Liver (tissue), 9 donors: ENCODE measurements around the gene BIN1. TPM values are rescaled to one million over a fixed set of nuclear protein-coding genes. Genes with fewer than 3 reads are reported as not detected.

Experiments used
- DNase-seq: peaks from one replicate; pipeline ENCODE4 v3.0.0-alpha.2; 2017; ENCODE audit warnings: low spot score
- H3K27ac ChIP-seq, 2 donors: one replicate each; pipeline ENCODE4 v1.7.0; 2013; ENCODE audit warnings: inconsistent platforms in 2 of 2, low read length in 2 of 2, control low read depth in 1 of 2, low read depth in 1 of 2, mild to moderate bottlenecking in 1 of 2
- H3K27me3 ChIP-seq, 4 donors: one replicate each; pipeline versions ENCODE4 v1.6.1 to v1.7.0; 2013; ENCODE audit warnings: low read length in 3 of 4, inconsistent platforms in 1 of 4, mild to moderate bottlenecking in 1 of 4, moderate library complexity in 1 of 4; ENCODE audit not compliant: control insufficient read depth in 4 of 4, insufficient read depth in 4 of 4
- H3K36me3 ChIP-seq, 4 donors: one replicate each; pipeline versions ENCODE4 v1.6.1 to v1.7.0; 2013; ENCODE audit warnings: low read length in 3 of 4, mild to moderate bottlenecking in 3 of 4, low read depth in 1 of 4, moderate library complexity in 1 of 4; ENCODE audit not compliant: control insufficient read depth in 4 of 4, insufficient read depth in 3 of 4
- H3K4me1 ChIP-seq, 4 donors: one replicate each; pipeline versions ENCODE4 v1.6.1 to v1.7.0; 2013; ENCODE audit warnings: low read length in 3 of 4, mild to moderate bottlenecking in 3 of 4, moderate library complexity in 1 of 4; ENCODE audit not compliant: control insufficient read depth in 4 of 4, insufficient read depth in 4 of 4
- H3K4me3 ChIP-seq, 3 donors: one replicate each; pipeline versions ENCODE4 v1.6.1 to v1.7.0; 2013; ENCODE audit warnings: low read length in 3 of 3, control low read depth in 1 of 3, low read depth in 1 of 3, mild to moderate bottlenecking in 1 of 3
- H3K9ac ChIP-seq, 2 donors: one replicate each; pipeline ENCODE4 v1.7.0; 2013; ENCODE audit warnings: low read length in 2 of 2, mild to moderate bottlenecking in 2 of 2, moderate library complexity in 2 of 2, control low read depth in 1 of 2, low read depth in 1 of 2
- H3K9me3 ChIP-seq, 4 donors: one replicate each; pipeline versions ENCODE4 v1.6.1 to v1.7.0; 2013; ENCODE audit warnings: low read length in 3 of 4; ENCODE audit not compliant: control insufficient read depth in 4 of 4
- EGR1 ChIP-seq, 2 donors: IDR thresholded peaks; 2 replicates each; pipeline ENCODE4 v1.6.1; 2016 to 2018; ENCODE audit warnings: antibody characterized with exemption in 2 of 2, low read depth in 2 of 2
- FOXA1 ChIP-seq: IDR thresholded peaks from 2 replicates; pipeline ENCODE4 v1.6.1; 2016; ENCODE audit warnings: antibody characterized with exemption
- FOXA2 ChIP-seq: IDR thresholded peaks from 2 replicates; pipeline ENCODE4 v1.6.1; 2016; ENCODE audit warnings: antibody characterized with exemption
- GABPA ChIP-seq, 2 donors: IDR thresholded peaks in 1 of 2; conservative IDR thresholded peaks in 1 of 2; 2 replicates each; pipeline ENCODE4 v1.6.1; 2016; ENCODE audit warnings: antibody characterized with exemption in 2 of 2, mild to moderate bottlenecking in 1 of 2, moderate library complexity in 1 of 2
- HNF4A ChIP-seq, 2 donors: conservative IDR thresholded peaks; 2 replicates each; pipeline ENCODE4 v1.6.1; 2016; ENCODE audit warnings: antibody characterized with exemption in 2 of 2, mild to moderate bottlenecking in 2 of 2
- HNF4G ChIP-seq: IDR thresholded peaks from 2 replicates; pipeline ENCODE4 v1.6.1; 2016; ENCODE audit warnings: antibody characterized with exemption
- JUND ChIP-seq, 2 donors: IDR thresholded peaks; 2 replicates each; pipeline ENCODE4 v1.6.1; 2016; ENCODE audit warnings: antibody characterized with exemption in 2 of 2
- NR2F2 ChIP-seq: IDR thresholded peaks from 2 replicates; pipeline ENCODE4 v1.6.1; 2016; ENCODE audit warnings: antibody characterized with exemption
- RAD21 ChIP-seq, 2 donors: IDR thresholded peaks; 2 replicates each; pipeline ENCODE4 v1.6.1; 2016; ENCODE audit warnings: antibody characterized with exemption in 2 of 2, mild to moderate bottlenecking in 2 of 2
- RXRA ChIP-seq, 2 donors: IDR thresholded peaks; 2 replicates each; pipeline ENCODE4 v1.6.1; 2017 to 2018; ENCODE audit warnings: antibody characterized with exemption in 2 of 2, mild to moderate bottlenecking in 1 of 2
- SP1 ChIP-seq: IDR thresholded peaks from 2 replicates; pipeline ENCODE4 v1.6.1; 2018; ENCODE audit warnings: antibody characterized with exemption, mild to moderate bottlenecking
- TAF1 ChIP-seq: conservative IDR thresholded peaks from 2 replicates; pipeline ENCODE4 v1.6.1; 2016; ENCODE audit warnings: antibody characterized with exemption, mild to moderate bottlenecking
- YY1 ChIP-seq: IDR thresholded peaks from 2 replicates; pipeline ENCODE4 v1.6.1; 2016; ENCODE audit warnings: antibody characterized with exemption, mild to moderate bottlenecking
- WGBS: extraction: QIAGEN DNeasy Blood & Tissue Kit; methylation state at CpG from one replicate; pipeline ENCODE4 v1.1.7; 2013; 5-methylcytosine and 5-hydroxymethylcytosine counted together
- polyA plus RNA-seq, 2 donors: library from polyadenylated mRNA; stranded (reverse) in 1 of 2; unstranded in 1 of 2; fragments of 200-250 nt in 1 of 2; fragments of >200 nt in 1 of 2; fragmentation: Nextera tagmentation in 1 of 2; extraction: Ambion mirVana in 1 of 2; gene quantifications; one replicate each; pipeline versions ENCODE4 v1.2.1 to v1.2.3, GENCODE V29; 2013 to 2015
- total RNA-seq, 2 donors: library from RNA; depleted of rRNA; stranded (reverse); fragments of >200 nt; gene quantifications; one replicate each; pipeline ENCODE4 v1.2.3, GENCODE V29; 2014
- TF ChIP-seq, protein P1 (sequence below): fragments of 150-350 bp; IDR thresholded peaks from 2 replicates; pipeline ENCODE4 v1.5.1; 2017; ENCODE audit warnings: improper control_type of control experiment, low read depth, low read length; ENCODE audit not compliant: missing input control
- TF ChIP-seq, protein P2 (sequence below): IDR thresholded peaks from 2 replicates; pipeline ENCODE4 v1.6.1; 2016; ENCODE audit warnings: antibody characterized with exemption, mild to moderate bottlenecking
- TF ChIP-seq, protein P3 (sequence below): IDR thresholded peaks from 2 replicates; pipeline ENCODE4 v1.6.1; 2016; ENCODE audit warnings: antibody characterized with exemption
- TF ChIP-seq, protein P4 (sequence below): IDR thresholded peaks from 2 replicates; pipeline ENCODE4 v1.6.1; 2016; ENCODE audit warnings: antibody characterized with exemption
- TF ChIP-seq, protein P5 (sequence below): IDR thresholded peaks from 2 replicates; pipeline ENCODE4 v1.6.1; 2016; ENCODE audit warnings: antibody characterized with exemption
- donor health status: healthy.
- donor health status: healthy.
- donor health status: healthy.
- donor health status: healthy.
- donor health status: healthy.

The BIN1 gene
- total and polyA plus RNA-seq, 4 donors = 13.3 to 21.5 (median 15.0) TPM

DNA sequence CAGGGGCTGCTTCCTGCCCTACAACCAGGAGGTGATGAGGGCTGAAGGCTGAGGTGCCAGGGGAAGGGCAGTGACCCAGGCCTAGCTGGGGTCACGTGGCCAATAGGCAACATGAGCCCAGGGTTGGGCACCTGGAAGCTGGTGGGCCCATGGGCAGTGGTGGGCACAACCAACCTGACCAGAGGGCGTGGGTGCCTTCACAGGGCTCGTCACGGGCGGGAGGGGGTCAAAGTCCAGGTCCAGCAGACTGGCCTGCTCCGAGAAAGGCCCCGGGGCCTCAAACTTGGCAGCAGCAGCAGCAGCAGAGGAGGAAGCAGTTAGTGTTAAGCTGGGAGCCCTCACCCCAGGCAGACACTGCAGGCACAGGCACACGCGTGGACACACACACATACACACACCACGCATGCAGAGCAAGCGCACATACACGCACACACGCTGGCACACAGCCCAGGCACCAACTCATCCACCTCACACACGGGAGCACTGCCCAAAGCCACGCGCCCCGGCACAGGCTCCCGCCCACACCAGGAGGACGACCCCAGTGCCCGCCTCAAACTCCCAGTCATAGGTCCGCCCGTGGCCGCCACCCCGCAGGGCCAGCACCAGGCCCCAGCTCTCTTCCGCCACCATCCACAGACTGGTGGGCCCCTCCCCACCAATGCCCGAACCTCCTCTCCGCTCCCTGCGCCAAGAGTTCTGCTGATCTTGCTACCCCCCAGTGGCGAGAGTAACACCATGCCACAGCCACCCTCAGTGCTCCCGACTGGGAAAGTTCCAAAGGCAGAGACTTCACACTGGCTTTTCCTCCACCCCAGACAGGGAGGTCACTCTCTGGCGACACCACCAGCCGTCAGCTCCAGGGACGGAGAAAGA lies 53.0 kb downstream of the BIN1 start:
- DNase-seq = no peak
- Histone ChIP-seq H3K9me3 (no peaks in the 10 kb centered on the region), H3K4me3 (no peak overlapping the region), H3K4me1 (peaks cover 10 to 19% (median 13%) of the 10 kb centered on the region in 4 donors), H3K36me3 (no peaks in the 10 kb centered on the region), H3K27me3 (no peaks in the 10 kb centered on the region), H3K9ac (no peak overlapping the region), H3K27ac (peak overlapping the region; percentile 67 to 69)
- 55% methylated on average over 33 of the region's 33 CpGs for WGBS
- TF ChIP-seq SP1 = peak; percentile 87
- TF ChIP-seq HNF4G = peak; percentile 49
- peak; percentile 80 to 87 for TF ChIP-seq HNF4A (conservative IDR thresholded peaks at IDR 0.05)
- TF ChIP-seq, protein P1, sequence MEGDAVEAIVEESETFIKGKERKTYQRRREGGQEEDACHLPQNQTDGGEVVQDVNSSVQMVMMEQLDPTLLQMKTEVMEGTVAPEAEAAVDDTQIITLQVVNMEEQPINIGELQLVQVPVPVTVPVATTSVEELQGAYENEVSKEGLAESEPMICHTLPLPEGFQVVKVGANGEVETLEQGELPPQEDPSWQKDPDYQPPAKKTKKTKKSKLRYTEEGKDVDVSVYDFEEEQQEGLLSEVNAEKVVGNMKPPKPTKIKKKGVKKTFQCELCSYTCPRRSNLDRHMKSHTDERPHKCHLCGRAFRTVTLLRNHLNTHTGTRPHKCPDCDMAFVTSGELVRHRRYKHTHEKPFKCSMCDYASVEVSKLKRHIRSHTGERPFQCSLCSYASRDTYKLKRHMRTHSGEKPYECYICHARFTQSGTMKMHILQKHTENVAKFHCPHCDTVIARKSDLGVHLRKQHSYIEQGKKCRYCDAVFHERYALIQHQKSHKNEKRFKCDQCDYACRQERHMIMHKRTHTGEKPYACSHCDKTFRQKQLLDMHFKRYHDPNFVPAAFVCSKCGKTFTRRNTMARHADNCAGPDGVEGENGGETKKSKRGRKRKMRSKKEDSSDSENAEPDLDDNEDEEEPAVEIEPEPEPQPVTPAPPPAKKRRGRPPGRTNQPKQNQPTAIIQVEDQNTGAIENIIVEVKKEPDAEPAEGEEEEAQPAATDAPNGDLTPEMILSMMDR = no peak
- TF ChIP-seq RXRA (IDR thresholded peaks at IDR 0.05) = peak; percentile 74

DNA sequence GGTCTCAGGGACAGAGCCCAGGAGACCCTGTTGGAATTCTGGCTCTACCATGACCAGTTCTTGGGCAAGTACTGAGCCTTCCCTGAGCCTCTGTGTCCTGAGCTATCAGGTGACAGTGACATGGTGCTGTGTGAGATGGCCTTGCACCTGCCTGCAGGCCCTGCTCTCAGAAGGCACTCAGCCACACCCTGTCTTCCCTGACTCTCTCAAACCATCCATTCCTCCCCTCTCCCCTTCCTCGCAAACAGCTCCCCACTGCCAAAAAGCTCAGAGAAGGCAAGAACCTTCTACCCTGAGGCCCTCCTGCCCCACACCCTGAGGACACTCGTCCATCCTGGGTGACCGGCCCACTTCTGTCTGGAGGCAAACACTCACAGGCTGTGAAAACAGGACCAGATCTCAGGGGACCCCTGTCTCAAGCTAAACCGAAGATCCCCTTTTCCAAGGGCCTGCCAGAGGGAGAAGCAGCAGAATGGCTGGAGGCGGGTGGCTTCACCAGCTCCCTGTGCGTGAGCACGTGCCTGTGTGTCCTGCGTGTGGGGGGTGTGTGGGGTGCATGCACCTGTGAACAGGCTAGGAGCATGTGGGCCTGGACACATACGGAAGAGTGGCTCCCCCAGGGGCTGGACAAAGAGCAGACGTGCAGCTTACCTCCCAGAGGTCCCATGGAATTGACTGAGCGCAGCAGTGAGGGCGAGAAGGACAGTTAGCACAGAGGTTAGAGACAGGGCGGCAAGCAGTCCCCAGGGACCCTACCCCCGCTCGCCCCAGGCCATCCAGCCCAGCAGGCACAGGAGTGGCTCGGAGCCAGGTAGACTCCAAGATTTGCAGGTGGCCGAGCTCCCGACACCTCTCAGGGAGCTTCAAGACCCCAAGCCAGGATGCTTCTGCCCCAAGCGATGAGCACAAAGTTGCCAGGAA lies 53.9 kb downstream of the BIN1 start:
- Histone ChIP-seq H3K9ac (no peak overlapping the region), H3K4me1 (peaks cover 10 to 19% (median 13%) of the 10 kb centered on the region in 4 donors), H3K4me3 (no peak overlapping the region), H3K27ac (peak overlapping the region; percentile 18 to 69), H3K9me3 (no peaks in the 10 kb centered on the region), H3K27me3 (no peaks in the 10 kb centered on the region), H3K36me3 (peaks cover 0 to 5% (median 1%) of the 10 kb centered on the region in 4 donors)
- TF ChIP-seq, protein P1 = no peak
- TF ChIP-seq, protein P2, sequence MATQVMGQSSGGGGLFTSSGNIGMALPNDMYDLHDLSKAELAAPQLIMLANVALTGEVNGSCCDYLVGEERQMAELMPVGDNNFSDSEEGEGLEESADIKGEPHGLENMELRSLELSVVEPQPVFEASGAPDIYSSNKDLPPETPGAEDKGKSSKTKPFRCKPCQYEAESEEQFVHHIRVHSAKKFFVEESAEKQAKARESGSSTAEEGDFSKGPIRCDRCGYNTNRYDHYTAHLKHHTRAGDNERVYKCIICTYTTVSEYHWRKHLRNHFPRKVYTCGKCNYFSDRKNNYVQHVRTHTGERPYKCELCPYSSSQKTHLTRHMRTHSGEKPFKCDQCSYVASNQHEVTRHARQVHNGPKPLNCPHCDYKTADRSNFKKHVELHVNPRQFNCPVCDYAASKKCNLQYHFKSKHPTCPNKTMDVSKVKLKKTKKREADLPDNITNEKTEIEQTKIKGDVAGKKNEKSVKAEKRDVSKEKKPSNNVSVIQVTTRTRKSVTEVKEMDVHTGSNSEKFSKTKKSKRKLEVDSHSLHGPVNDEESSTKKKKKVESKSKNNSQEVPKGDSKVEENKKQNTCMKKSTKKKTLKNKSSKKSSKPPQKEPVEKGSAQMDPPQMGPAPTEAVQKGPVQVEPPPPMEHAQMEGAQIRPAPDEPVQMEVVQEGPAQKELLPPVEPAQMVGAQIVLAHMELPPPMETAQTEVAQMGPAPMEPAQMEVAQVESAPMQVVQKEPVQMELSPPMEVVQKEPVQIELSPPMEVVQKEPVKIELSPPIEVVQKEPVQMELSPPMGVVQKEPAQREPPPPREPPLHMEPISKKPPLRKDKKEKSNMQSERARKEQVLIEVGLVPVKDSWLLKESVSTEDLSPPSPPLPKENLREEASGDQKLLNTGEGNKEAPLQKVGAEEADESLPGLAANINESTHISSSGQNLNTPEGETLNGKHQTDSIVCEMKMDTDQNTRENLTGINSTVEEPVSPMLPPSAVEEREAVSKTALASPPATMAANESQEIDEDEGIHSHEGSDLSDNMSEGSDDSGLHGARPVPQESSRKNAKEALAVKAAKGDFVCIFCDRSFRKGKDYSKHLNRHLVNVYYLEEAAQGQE = no peak
- TF ChIP-seq NR2F2 = no peak
- TF ChIP-seq EGR1 (IDR thresholded peaks at IDR 0.05; ENCODE audit: low read depth in 2 of 2) = no peak
- no peak for TF ChIP-seq SP1
- TF ChIP-seq, protein P3, sequence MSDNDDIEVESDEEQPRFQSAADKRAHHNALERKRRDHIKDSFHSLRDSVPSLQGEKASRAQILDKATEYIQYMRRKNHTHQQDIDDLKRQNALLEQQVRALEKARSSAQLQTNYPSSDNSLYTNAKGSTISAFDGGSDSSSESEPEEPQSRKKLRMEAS = no peak
- no peak for TF ChIP-seq RXRA (IDR thresholded peaks at IDR 0.05)
- TF ChIP-seq, protein P4, sequence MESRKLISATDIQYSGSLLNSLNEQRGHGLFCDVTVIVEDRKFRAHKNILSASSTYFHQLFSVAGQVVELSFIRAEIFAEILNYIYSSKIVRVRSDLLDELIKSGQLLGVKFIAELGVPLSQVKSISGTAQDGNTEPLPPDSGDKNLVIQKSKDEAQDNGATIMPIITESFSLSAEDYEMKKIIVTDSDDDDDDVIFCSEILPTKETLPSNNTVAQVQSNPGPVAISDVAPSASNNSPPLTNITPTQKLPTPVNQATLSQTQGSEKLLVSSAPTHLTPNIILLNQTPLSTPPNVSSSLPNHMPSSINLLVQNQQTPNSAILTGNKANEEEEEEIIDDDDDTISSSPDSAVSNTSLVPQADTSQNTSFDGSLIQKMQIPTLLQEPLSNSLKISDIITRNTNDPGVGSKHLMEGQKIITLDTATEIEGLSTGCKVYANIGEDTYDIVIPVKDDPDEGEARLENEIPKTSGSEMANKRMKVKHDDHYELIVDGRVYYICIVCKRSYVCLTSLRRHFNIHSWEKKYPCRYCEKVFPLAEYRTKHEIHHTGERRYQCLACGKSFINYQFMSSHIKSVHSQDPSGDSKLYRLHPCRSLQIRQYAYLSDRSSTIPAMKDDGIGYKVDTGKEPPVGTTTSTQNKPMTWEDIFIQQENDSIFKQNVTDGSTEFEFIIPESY = no peak
- no peak for TF ChIP-seq FOXA1
- no peak for TF ChIP-seq HNF4G
- no peak for TF ChIP-seq GABPA (IDR thresholded peaks at IDR 0.05 in 1 of 2, conservative IDR thresholded peaks at IDR 0.05 in 1 of 2)
- TF ChIP-seq HNF4A (conservative IDR thresholded peaks at IDR 0.05) = no peak
- TF ChIP-seq, protein P5, sequence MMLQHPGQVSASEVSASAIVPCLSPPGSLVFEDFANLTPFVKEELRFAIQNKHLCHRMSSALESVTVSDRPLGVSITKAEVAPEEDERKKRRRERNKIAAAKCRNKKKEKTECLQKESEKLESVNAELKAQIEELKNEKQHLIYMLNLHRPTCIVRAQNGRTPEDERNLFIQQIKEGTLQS = no peak
- TF ChIP-seq YY1 = no peak
- no peak for TF ChIP-seq FOXA2
- no peak for TF ChIP-seq TAF1
- TF ChIP-seq JUND (IDR thresholded peaks at IDR 0.05) = no peak
- TF ChIP-seq RAD21 (IDR thresholded peaks at IDR 0.05) = no peak
- DNase-seq = no peak
- 93% methylated on average over 19 of the region's 19 CpGs for WGBS
